Measurements from ENCODE around the gene TOP3B.

- TF ChIP-seq CTCF (IDR thresholded peaks at IDR 0.05) = no peak
- no peak for TF ChIP-seq TEAD4 (CRISPR knock-in tag; IDR thresholded peaks at IDR 0.05)
- no peak for TF ChIP-seq SMAD4 (CRISPR knock-in tag; IDR thresholded peaks at IDR 0.05)
- TF ChIP-seq MAX (CRISPR knock-in tag; IDR thresholded peaks at IDR 0.05) = no peak
- TF ChIP-seq ZNF532 (CRISPR knock-in tag; IDR thresholded peaks at IDR 0.05; ENCODE audit: borderline replicate concordance) = no peak
- no peak for TF ChIP-seq ZNF121 (CRISPR knock-in tag; IDR thresholded peaks at IDR 0.05)
- TF ChIP-seq NR2C2 (CRISPR knock-in tag; IDR thresholded peaks at IDR 0.05) = no peak
- no peak for TF ChIP-seq E2F4 (CRISPR knock-in tag; IDR thresholded peaks at IDR 0.05; ENCODE audit: borderline replicate concordance, low read depth)
- no peak for TF ChIP-seq JUN (CRISPR knock-in tag; IDR thresholded peaks at IDR 0.05)
- TF ChIP-seq ETV6 (CRISPR knock-in tag; IDR thresholded peaks at IDR 0.05) = no peak
Observed at GRCh38 chr22:21985214-21985613, 2.6 kb upstream of the TOP3B start.
